Measurements from ENCODE around the gene PLEK2. TPM values are rescaled to one million over a fixed set of nuclear protein-coding genes. Genes with fewer than 3 reads are reported as not detected.

The PLEK2 gene
- total RNA-seq, 1 donor from 2014 or later, result 100 TPM

GRCh38 chr14:67442139-67442906, 30.4 kb upstream of the PLEK2 start:
- Histone ChIP-seq H3K27me3 (ENCODE audit: control insufficient read depth, insufficient read depth, low read length) (peaks cover 4% of the 10 kb centered on the region), H3K36me3 (ENCODE audit: control insufficient read depth, insufficient read depth, low read length) (no peaks in the 10 kb centered on the region), H3K4me3 (ENCODE audit: low read depth, low read length) (no peak overlapping the region)
- TF ChIP-seq CTCF (IDR thresholded peaks at IDR 0.05; ENCODE audit: insufficient read depth, low read length, poor library complexity, severe bottlenecking), result no peak
- no peak for DNase-seq (ENCODE audit: low read depth)

GRCh38 chr14:67441672-67442071, 29.7 kb upstream of the PLEK2 start:
- TF ChIP-seq CTCF (IDR thresholded peaks at IDR 0.05; ENCODE audit: insufficient read depth, low read length, poor library complexity, severe bottlenecking), result no peak
- no peak for DNase-seq (ENCODE audit: low read depth)
- Histone ChIP-seq H3K4me3 (ENCODE audit: low read depth, low read length) (no peak overlapping the region), H3K36me3 (ENCODE audit: control insufficient read depth, insufficient read depth, low read length) (no peaks in the 10 kb centered on the region), H3K27me3 (ENCODE audit: control insufficient read depth, insufficient read depth, low read length) (peaks cover 4% of the 10 kb centered on the region)

GRCh38 chr14:67441256-67441655, 29.3 kb upstream of the PLEK2 start:
- Histone ChIP-seq H3K4me3 (ENCODE audit: low read depth, low read length) (no peak overlapping the region), H3K36me3 (ENCODE audit: control insufficient read depth, insufficient read depth, low read length) (no peaks in the 10 kb centered on the region), H3K27me3 (ENCODE audit: control insufficient read depth, insufficient read depth, low read length) (peaks cover 4% of the 10 kb centered on the region)
- DNase-seq (ENCODE audit: low read depth), result no peak
- TF ChIP-seq CTCF (IDR thresholded peaks at IDR 0.05; ENCODE audit: insufficient read depth, low read length, poor library complexity, severe bottlenecking), result no peak

- no peaks in the 10 kb centered on the region for H3K36me3 ChIP-seq (ENCODE audit: control insufficient read depth, insufficient read depth, low read length)
- no peak for DNase-seq (ENCODE audit: low read depth)
- TF ChIP-seq CTCF (IDR thresholded peaks at IDR 0.05; ENCODE audit: insufficient read depth, low read length, poor library complexity, severe bottlenecking), result no peak
- peaks cover 4% of the 10 kb centered on the region for H3K27me3 ChIP-seq (ENCODE audit: control insufficient read depth, insufficient read depth, low read length)
- H3K4me3 ChIP-seq (ENCODE audit: low read depth, low read length), result no peak overlapping the region
These were observed 28.5 kb upstream of the PLEK2 start for GRCh38 chr14:67440513-67440912.

- TF ChIP-seq CTCF (IDR thresholded peaks at IDR 0.05; ENCODE audit: insufficient read depth, low read length, poor library complexity, severe bottlenecking), result no peak
- DNase-seq (ENCODE audit: low read depth), result no peak
- Histone ChIP-seq H3K4me3 (ENCODE audit: low read depth, low read length) (no peak overlapping the region), H3K36me3 (ENCODE audit: control insufficient read depth, insufficient read depth, low read length) (no peaks in the 10 kb centered on the region), H3K27me3 (ENCODE audit: control insufficient read depth, insufficient read depth, low read length) (peaks cover 4% of the 10 kb centered on the region)
These were observed 27.0 kb upstream of the PLEK2 start for GRCh38 chr14:67438969-67439368.

Measured in kidney epithelial cell (primary cell).